ENCODE data around the gene ME2. TPM values are rescaled to one million over a fixed set of nuclear protein-coding genes. Genes with fewer than 3 reads are reported as not detected.
"Not testable (repeated sequence)": the region's sequence is repeated elsewhere in the genome, so short reads cannot be mapped to it uniquely, and the experiment has no call there.

ME2 gene
- total RNA-seq, 1 experiment from 2014 or later = 45.6 TPM

GRCh38 chr18:50961974-50962373, 83.1 kb downstream of the ME2 start:
- DNase-seq = no peak
- TF ChIP-seq CTCF (IDR thresholded peaks at IDR 0.05; ENCODE audit: unreplicated experiment) = no peak
- Mint-ChIP-seq H3K36me3 (ENCODE audit: insufficient read depth, unreplicated experiment) (no peaks in the 10 kb centered on the region), H3K27ac (ENCODE audit: unreplicated experiment) (no peak overlapping the region), H3K4me3 (ENCODE audit: low read depth, unreplicated experiment) (no peak overlapping the region), H3K9me3 (ENCODE audit: low read depth, unreplicated experiment) (peaks cover 13% of the 10 kb centered on the region), H3K4me1 (ENCODE audit: low read depth, unreplicated experiment) (no peaks in the 10 kb centered on the region), H3K27me3 (ENCODE audit: unreplicated experiment) (no peaks in the 10 kb centered on the region)
- BruUV-seq (replicated peaks) = no TSS peak
- CTCF ChIA-PET = no interaction called here
- intact Hi-C loops (cut with micrococcal nuclease; ENCODE audit: unreplicated experiment) = no loop called here

GRCh38 chr18:50967714-50968661, 89.1 kb downstream of the ME2 start, which contains the start of gene ELAC1:
Gene ELAC1 (plus strand): TSS chr18:50968040. CDS start chr18:50974405, 6,365 bp downstream.
- peaks cover 29% of the 10 kb centered on the region for H3K4me1 Mint-ChIP-seq (ENCODE audit: low read depth, unreplicated experiment)
- peaks cover 8% of the 10 kb centered on the region for H3K9me3 Mint-ChIP-seq (ENCODE audit: low read depth, unreplicated experiment)
- H3K27ac Mint-ChIP-seq (ENCODE audit: unreplicated experiment) = peak within 1 kb of the TSS; percentile 91
- CTCF ChIA-PET = interaction anchor here (0.7 kb wide), 2 partner anchors 97 to 131 kb away, joined by 4 to 7 read pairs; no protein-coding TSS in a partner anchor
- H3K36me3 Mint-ChIP-seq (ENCODE audit: insufficient read depth, unreplicated experiment) = peaks cover 19% of the 10 kb centered on the region
- H3K27me3 Mint-ChIP-seq (ENCODE audit: unreplicated experiment) = no peaks in the 10 kb centered on the region
- BruUV-seq (replicated peaks) = no TSS peak
- peak within 1 kb of the TSS; percentile 56 for H3K4me3 Mint-ChIP-seq (ENCODE audit: low read depth, unreplicated experiment)
- peak; percentile 78 for DNase-seq
- intact Hi-C loops (cut with micrococcal nuclease; ENCODE audit: unreplicated experiment) = no loop called here
- no peak for TF ChIP-seq CTCF (IDR thresholded peaks at IDR 0.05; ENCODE audit: unreplicated experiment)

GRCh38 chr18:50969448-50969847, 90.5 kb downstream of the ME2 start:
- no TSS peak for BruUV-seq (replicated peaks)

GRCh38 chr18:50970006-50970405, 91.1 kb downstream of the ME2 start:
- Mint-ChIP-seq H3K27ac (ENCODE audit: unreplicated experiment) (no peak overlapping the region), H3K36me3 (ENCODE audit: insufficient read depth, unreplicated experiment) (peaks cover 19% of the 10 kb centered on the region), H3K9me3 (ENCODE audit: low read depth, unreplicated experiment) (no peaks in the 10 kb centered on the region), H3K4me3 (ENCODE audit: low read depth, unreplicated experiment) (peak overlapping the region; percentile 24), H3K4me1 (ENCODE audit: low read depth, unreplicated experiment) (peaks cover 42% of the 10 kb centered on the region), H3K27me3 (ENCODE audit: unreplicated experiment) (no peaks in the 10 kb centered on the region)
- CTCF ChIA-PET = no interaction called here
- BruUV-seq (replicated peaks) = no TSS peak
- intact Hi-C loops (cut with micrococcal nuclease; ENCODE audit: unreplicated experiment) = loop anchor here (5.0 kb wide), 2 partner anchors 62 to 93 kb away; partner anchors contain the start of genes ME2 and SMAD4
- TF ChIP-seq CTCF (IDR thresholded peaks at IDR 0.05; ENCODE audit: unreplicated experiment) = no peak
- peak; percentile 30 for DNase-seq

More at GRCh38 chr18:50969448-50969847, 90.5 kb downstream of the ME2 start:
- CTCF ChIA-PET = no interaction called here
- Mint-ChIP-seq H3K27me3 (ENCODE audit: unreplicated experiment) (no peaks in the 10 kb centered on the region), H3K9me3 (ENCODE audit: low read depth, unreplicated experiment) (no peaks in the 10 kb centered on the region), H3K36me3 (ENCODE audit: insufficient read depth, unreplicated experiment) (peaks cover 19% of the 10 kb centered on the region), H3K4me3 (ENCODE audit: low read depth, unreplicated experiment) (peak overlapping the region; percentile 56), H3K4me1 (ENCODE audit: low read depth, unreplicated experiment) (peaks cover 42% of the 10 kb centered on the region), H3K27ac (ENCODE audit: unreplicated experiment) (peak overlapping the region; percentile 28)
- no peak for TF ChIP-seq CTCF (IDR thresholded peaks at IDR 0.05; ENCODE audit: unreplicated experiment)
- no peak for DNase-seq
- intact Hi-C loops (cut with micrococcal nuclease; ENCODE audit: unreplicated experiment) = no loop called here

GRCh38 chr18:50972404-50972803, 93.5 kb downstream of the ME2 start:
- Mint-ChIP-seq H3K36me3 (ENCODE audit: insufficient read depth, unreplicated experiment) (peaks cover 25% of the 10 kb centered on the region), H3K4me1 (ENCODE audit: low read depth, unreplicated experiment) (peaks cover 42% of the 10 kb centered on the region)
- CTCF ChIA-PET; H3K4me3 Mint-ChIP-seq (ENCODE audit: low read depth, unreplicated experiment); H3K27ac Mint-ChIP-seq (ENCODE audit: unreplicated experiment); H3K27me3 Mint-ChIP-seq (ENCODE audit: unreplicated experiment); H3K9me3 Mint-ChIP-seq (ENCODE audit: low read depth, unreplicated experiment); DNase-seq; BruUV-seq (replicated peaks): not testable (repeated sequence)
- intact Hi-C loops (cut with micrococcal nuclease; ENCODE audit: unreplicated experiment) = loop anchor here (5.0 kb wide), 2 partner anchors 60 to 95 kb away; partner anchors contain the start of genes ME2 and SMAD4
